Activated T-cell treated with anti-CD3 and anti-CD28 coated beads, Interleukin-2, amount 50 U/mL, for 1 hour (primary cell): ENCODE results near the gene ASIC2.

Source experiments
- DNase-seq: peaks from one replicate; pipeline ENCODE4 v3.0.0-alpha.2; 2020

ASIC2 gene

DNA sequence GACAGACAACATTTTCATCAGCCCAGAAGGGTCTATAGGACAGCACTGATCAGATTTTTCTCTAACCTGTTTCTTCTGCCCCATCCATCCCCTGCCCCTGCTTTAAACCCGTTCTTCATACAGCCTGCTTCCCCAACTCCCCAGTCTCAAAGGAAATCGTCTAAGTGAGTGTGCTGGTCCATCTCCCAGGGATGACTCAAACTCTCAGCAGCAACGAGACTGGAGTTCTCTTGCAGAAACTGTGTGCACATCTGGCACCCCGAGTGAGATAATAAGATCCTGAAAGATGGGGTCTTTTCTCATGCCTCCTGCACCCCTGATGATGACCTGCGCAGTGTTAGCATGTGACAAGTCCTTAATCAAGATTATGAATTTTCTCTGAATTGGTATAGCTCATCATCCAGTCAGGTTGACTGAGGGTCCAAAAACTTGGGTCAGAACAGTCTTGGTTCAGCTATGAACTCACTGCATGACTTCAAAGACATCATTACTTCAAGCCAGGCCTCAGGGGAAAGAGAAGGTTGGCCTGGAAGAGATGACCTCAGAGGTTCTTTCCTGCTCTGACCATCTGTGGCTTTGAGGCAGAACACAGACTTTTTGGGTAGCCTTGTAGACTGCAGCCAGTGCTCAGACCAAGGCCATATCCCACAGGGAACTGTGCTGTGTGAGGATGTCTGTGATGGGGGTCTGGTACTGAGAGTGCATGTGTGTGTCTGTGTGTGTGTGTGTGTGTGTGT is 183.6 kb downstream of the ASIC2 start:
- DNase-seq = no peak

- no peak for DNase-seq
Measured at GRCh38 chr17:33106525-33107165, 186.4 kb downstream of the ASIC2 start.

DNA sequence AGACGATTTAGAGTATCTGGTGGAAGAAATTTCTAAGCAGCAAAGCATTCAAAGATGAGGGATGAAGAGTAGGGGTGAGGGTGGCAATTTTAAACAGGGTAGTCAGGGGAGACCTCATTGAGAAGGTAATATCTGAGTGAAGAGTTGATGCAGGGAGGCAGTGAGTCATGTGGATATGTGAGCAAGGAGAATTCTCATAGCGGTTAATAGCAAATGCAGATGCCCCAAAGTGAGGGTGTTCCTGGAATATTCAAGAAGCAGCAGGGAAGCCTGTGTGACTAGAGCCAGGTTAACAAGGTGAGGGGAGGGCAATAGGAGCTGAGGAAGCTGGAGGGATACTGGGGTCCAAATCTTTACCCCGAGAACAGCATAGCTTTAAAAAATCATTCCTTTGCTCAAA is 187.2 kb downstream of the ASIC2 start:
- DNase-seq = no peak

- DNase-seq = no peak
Measured at GRCh38 chr17:33099906-33100305, 193.2 kb downstream of the ASIC2 start.

DNA sequence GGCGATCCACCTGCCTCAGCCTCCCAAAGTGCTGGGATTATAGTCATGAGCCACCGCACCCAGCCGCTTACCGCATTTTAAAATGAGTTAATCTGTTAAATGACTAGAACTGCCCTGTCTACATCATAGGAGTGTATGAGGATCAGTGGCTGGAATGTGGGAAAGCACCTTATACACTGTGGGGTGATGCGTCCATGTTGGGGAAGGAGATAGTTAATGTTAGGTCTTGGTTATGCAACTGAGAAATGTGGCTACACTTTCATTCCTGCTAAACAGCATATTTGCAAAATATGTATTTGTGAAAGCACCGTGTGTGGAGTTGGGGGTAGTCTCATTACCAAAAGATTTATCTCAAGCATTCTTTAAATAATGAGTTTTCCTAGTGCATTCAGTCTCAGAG is 193.8 kb downstream of the ASIC2 start:
- no peak for DNase-seq

DNA sequence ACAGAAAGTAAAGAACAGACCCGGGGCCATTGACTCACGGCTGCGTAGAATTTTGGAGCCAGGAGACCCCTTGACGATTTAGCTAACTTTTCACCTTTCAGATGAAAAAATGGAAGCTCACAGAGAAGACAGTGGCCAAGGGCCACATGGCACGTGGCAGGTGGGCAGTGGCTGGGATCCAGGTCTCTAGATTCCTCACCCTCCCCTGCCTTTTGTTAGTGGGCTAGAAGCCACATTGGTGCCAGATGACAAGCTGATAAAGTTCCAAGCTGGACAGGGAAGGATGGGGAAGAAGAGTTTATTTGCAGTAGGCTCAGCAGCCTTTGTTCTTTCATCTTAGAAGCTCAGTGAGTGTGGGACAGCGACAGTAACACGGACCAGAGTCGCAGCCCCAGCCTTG is 195.7 kb downstream of the ASIC2 start:
- no peak for DNase-seq

DNA sequence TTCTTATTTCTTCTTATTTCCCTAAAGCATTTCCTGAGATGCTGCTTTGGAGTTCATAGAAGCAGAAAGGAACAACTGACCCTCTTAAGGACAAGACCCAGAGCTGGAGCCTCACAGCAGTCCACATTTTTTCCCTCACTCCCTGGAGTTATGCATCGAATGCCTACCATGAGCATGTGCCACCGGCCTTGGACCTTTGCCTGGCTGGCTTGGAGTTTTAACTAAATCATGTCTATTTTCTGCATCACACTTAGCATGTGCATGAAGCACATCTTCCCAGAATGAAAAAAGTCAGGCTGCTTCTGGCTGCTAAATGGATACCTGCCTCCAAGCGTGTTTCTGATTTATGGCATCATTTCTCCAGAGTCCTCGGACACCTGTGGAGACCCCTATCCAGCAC is 196.9 kb downstream of the ASIC2 start:
- no peak for DNase-seq

- DNase-seq = no peak
Measured at GRCh38 chr17:33091271-33091670, 201.8 kb downstream of the ASIC2 start.

- DNase-seq = no peak
Measured at GRCh38 chr17:33090806-33091205, 202.3 kb downstream of the ASIC2 start.

DNA sequence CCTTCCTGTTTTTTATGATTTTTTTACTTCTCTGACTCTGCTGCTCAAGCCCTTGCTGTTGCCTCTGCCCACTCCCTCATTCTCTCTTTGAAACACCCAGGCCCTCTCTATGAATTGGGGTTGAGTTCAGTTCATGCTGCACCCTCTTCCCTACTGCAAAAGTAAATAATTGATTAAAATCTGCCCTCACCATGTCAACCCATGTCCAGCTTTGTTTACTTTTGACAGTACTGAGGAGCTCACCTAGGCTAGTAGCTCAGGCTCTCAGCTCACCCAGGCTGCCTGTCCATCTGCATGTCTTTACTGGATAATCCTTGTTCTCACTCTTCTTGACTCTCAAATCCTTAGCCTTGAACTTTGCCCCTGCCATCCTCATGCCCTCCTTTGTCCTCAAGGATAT is 206.2 kb downstream of the ASIC2 start:
- DNase-seq = no peak

- no peak for DNase-seq
Measured at GRCh38 chr17:33086041-33086440, 207.1 kb downstream of the ASIC2 start.

DNA sequence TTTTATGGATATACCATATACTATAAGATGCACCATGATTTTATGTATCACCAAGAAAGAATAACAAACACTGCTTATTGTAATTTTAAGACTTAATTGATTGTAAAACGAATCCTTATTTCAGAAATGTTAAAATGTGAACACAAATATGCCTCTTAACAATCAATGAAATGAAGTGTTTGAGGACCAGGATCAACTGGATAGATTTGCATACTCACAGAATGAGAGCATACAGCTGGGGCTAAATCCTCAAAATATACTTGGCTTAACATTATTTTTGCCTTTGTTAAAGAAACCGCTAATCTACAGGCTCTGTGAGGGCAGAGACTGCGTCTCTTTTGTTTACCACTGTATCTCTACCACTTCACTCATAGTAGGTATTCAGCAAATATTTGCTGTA is 207.8 kb downstream of the ASIC2 start:
- DNase-seq = no peak

- DNase-seq = no peak
Measured at GRCh38 chr17:33084755-33085154, 208.3 kb downstream of the ASIC2 start.

DNA sequence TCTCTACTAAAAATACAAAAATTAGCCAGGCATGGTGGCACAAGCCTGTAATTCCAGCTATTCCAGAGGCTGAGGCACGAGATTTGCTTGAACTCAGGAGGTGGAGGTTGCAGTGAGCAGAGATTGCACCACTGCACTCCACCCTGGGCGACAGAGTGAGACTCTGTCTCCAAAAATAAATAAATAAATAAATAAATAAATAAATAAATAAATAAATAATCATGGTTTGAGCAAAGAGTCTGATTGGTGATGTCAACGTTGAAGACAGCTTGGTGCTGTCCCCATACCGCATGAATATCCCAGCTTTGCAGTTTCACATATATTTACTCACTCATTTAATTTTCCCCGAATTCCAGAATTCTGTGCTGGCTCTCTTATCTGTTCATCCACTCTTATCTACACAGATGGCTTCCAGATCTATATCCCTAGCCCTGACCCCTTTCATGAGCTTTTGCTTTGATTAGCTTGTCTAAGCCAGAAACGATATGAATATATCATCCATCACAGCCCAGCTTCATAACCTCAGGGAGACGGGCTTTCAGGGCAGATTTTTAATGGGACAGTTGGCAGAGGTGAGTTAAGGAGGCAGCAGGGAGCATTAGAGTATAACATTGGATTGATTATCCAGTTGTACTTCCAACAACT is 210.4 kb downstream of the ASIC2 start:
- DNase-seq = no peak

GRCh38 chr17:33080091-33080490 is 213.0 kb downstream of the ASIC2 start:
- DNase-seq = no peak

DNA sequence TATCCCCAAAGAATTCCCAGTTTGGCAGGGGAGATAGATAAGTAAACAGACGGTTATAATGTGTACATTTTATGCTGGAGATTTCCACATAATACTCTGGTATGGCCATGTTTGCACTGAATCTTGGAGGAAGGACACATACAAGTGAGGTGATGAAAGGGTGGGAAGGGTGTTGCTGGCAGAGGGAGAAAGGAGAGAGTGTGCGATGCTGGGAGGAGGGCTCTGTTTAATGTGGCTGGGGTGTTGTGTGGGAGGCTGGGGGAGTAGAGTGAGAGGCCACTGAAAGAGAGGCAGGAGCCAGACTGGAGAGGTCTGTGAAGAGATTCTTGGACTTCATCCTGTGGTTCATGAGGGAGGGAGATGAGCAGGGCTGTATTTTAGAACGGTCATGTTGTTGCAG is 213.9 kb downstream of the ASIC2 start:
- DNase-seq = no peak

GRCh38 chr17:33076979-33077378 is 216.1 kb downstream of the ASIC2 start:
- no peak for DNase-seq

GRCh38 chr17:33073416-33073815 is 219.7 kb downstream of the ASIC2 start:
- DNase-seq = no peak

- DNase-seq = no peak
Measured at GRCh38 chr17:33072421-33073161, 220.5 kb downstream of the ASIC2 start.

GRCh38 chr17:33071656-33072055 is 221.4 kb downstream of the ASIC2 start:
- DNase-seq = no peak

GRCh38 chr17:33057564-33057963 is 235.5 kb downstream of the ASIC2 start:
- DNase-seq = no peak

GRCh38 chr17:33056399-33057146 is 236.5 kb downstream of the ASIC2 start:
- DNase-seq = no peak

DNA sequence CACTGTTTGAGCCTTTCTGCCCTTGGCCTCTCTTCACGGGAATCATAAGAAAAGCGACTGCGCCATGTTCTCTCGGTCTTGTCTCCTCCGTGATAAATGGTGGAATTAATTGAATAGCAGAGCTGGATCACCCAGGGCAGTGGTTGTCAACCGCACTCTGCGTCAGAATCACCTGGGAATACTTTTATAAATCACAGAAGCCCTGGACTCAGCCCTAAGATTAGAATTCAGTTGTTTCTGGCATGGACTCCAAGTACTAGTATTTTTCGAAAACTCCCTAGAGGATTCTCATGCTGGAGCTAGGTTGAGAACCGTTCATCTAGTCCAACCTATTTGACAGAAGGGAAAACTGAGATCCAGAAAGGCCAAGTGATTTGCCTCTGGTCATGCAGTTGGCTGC is 237.3 kb downstream of the ASIC2 start:
- DNase-seq = no peak
